CD14-positive monocyte (primary cell): Measurements from ENCODE around the gene TIMM50. TPM values are rescaled to one million over a fixed set of nuclear protein-coding genes. Genes with fewer than 3 reads are reported as not detected.

Experiments
- DNase-seq, 3 donors: peaks; one replicate each; pipeline ENCODE4 v3.0.0-alpha.2; 2011 to 2022
- H2AFZ ChIP-seq: 2 replicates; pipeline ENCODE4 v1.6.0; 2012; ENCODE audit warnings: mild to moderate bottlenecking, low read depth, low read length, inconsistent platforms; ENCODE audit not compliant: insufficient read depth, poor library complexity, severe bottlenecking
- H3K27ac ChIP-seq, 2 donors: 1 replicate in 1 of 2; 2 replicates in 1 of 2; pipeline ENCODE4 v1.5.1; 2012 to 2013; ENCODE audit warnings: low read length in 2 of 2, control low read depth in 1 of 2, inconsistent platforms in 1 of 2, low read depth in 1 of 2, mild to moderate bottlenecking in 1 of 2
- H3K27me3 ChIP-seq, 2 donors: one replicate each; pipeline versions ENCODE4 v1.6.0 to v1.6.1; 2011 to 2013; ENCODE audit warnings: low read length in 2 of 2; ENCODE audit not compliant: control insufficient read depth in 2 of 2, insufficient read depth in 2 of 2
- H3K36me3 ChIP-seq, 2 donors: replicated peaks in 1 of 2; 1 replicate in 1 of 2; 2 replicates in 1 of 2; pipeline versions ENCODE4 v1.5.1 to v1.6.1; 2012 to 2013; ENCODE audit warnings: low read length in 2 of 2, control low read depth in 1 of 2, inconsistent platforms in 1 of 2, mild to moderate bottlenecking in 1 of 2; ENCODE audit not compliant: insufficient read depth in 2 of 2, control insufficient read depth in 1 of 2
- H3K4me1 ChIP-seq, 2 donors: 1 replicate in 1 of 2; 2 replicates in 1 of 2; pipeline versions ENCODE4 v1.5.1 to v1.6.1; 2012 to 2013; ENCODE audit warnings: low read length in 2 of 2, control low read depth in 1 of 2, inconsistent platforms in 1 of 2, mild to moderate bottlenecking in 1 of 2, moderate library complexity in 1 of 2; ENCODE audit not compliant: insufficient read depth in 2 of 2, control insufficient read depth in 1 of 2
- H3K4me2 ChIP-seq: replicated peaks from 2 replicates; pipeline ENCODE3; 2012; ENCODE audit warnings: low read length, moderate library complexity, mild to moderate bottlenecking; ENCODE audit not compliant: poor library complexity, severe bottlenecking; ENCODE audit errors: extremely low read depth
- H3K4me3 ChIP-seq, 3 experiments: fragments of 200-600 bp in 1 of 3; sonication (generic) in 1 of 3; replicated peaks in 1 of 3; 1 replicate in 2 of 3; 2 replicates in 1 of 3; pipeline ENCODE4 v1.5.1; 2011 to 2013; ENCODE audit warnings: low read length in 3 of 3, mild to moderate bottlenecking in 3 of 3, control low read depth in 2 of 3, low read depth in 2 of 3, inconsistent platforms in 1 of 3, moderate library complexity in 1 of 3
- H3K79me2 ChIP-seq: 2 replicates; pipeline ENCODE4 v1.6.0; 2012; ENCODE audit warnings: mild to moderate bottlenecking, control low read depth, inconsistent platforms, low read length, moderate library complexity; ENCODE audit not compliant: insufficient read depth
- H3K9ac ChIP-seq: 2 replicates; pipeline ENCODE4 v1.6.0; 2017; ENCODE audit warnings: low read length, mild to moderate bottlenecking; ENCODE audit not compliant: insufficient read depth, poor library complexity, severe bottlenecking
- H3K9me3 ChIP-seq, 2 donors: replicated peaks in 1 of 2; 1 replicate in 1 of 2; 2 replicates in 1 of 2; pipeline versions ENCODE4 v1.5.1 to v1.6.1; 2012 to 2013; ENCODE audit warnings: low read length in 2 of 2, control low read depth in 1 of 2; ENCODE audit not compliant: control insufficient read depth in 1 of 2, insufficient read depth in 1 of 2
- H4K20me1 ChIP-seq: 2 replicates; pipeline ENCODE4 v1.6.0; 2012; ENCODE audit warnings: mild to moderate bottlenecking, low read length, control low read depth, moderate library complexity; ENCODE audit not compliant: insufficient read depth
- H3K27ac Mint-ChIP-seq, 7 donors: one replicate each; pipeline ENCODE4 v1.8.0; 2020; ENCODE audit warnings: mild to moderate bottlenecking in 7 of 7, mixed read lengths in 7 of 7, moderate library complexity in 6 of 7, inconsistent platforms in 2 of 7
- H3K27me3 Mint-ChIP-seq, 3 donors: one replicate each; pipeline ENCODE4 v1.8.0; 2021 to 2022; ENCODE audit warnings: low read depth in 3 of 3, mild to moderate bottlenecking in 3 of 3, mixed read lengths in 3 of 3, moderate library complexity in 3 of 3, inconsistent platforms in 1 of 3
- H3K36me3 Mint-ChIP-seq, 2 donors: one replicate each; pipeline ENCODE4 v1.8.0; 2020; ENCODE audit warnings: mixed read lengths in 2 of 2, inconsistent platforms in 1 of 2, mild to moderate bottlenecking in 1 of 2
- H3K4me1 Mint-ChIP-seq: one replicate; pipeline ENCODE4 v1.8.0; 2020; ENCODE audit warnings: mild to moderate bottlenecking, mixed read lengths
- H3K4me3 Mint-ChIP-seq, 2 donors: one replicate each; pipeline ENCODE4 v1.8.0; 2020; ENCODE audit warnings: mild to moderate bottlenecking in 2 of 2, mixed read lengths in 2 of 2, moderate library complexity in 1 of 2
- H3K9me3 Mint-ChIP-seq, 7 donors: one replicate each; pipeline ENCODE4 v1.8.0; 2020 to 2022; ENCODE audit warnings: mixed read lengths in 7 of 7, mild to moderate bottlenecking in 6 of 7, moderate library complexity in 6 of 7, inconsistent platforms in 2 of 7
- CTCF ChIP-seq: fragments of 200-600 bp; IDR thresholded peaks from one replicate; pipeline ENCODE4 v1.8.0; 2022; ENCODE audit warnings: antibody characterized with exemption, mild to moderate bottlenecking
- WGBS: methylation state at CpG from one replicate; pipeline ENCODE4 v1.1.5; 2013; ENCODE audit warnings: missing lambda C conversion rate; ENCODE audit not compliant: insufficient coverage; 5-methylcytosine and 5-hydroxymethylcytosine counted together
- intact Hi-C, 2 donors: fragments of 100-400 bp; cut with micrococcal nuclease; formaldehyde crosslinking; loops; one replicate each; pipeline versions ENCODE4 v1.15.0 to v1.15.1; 2023
- polyA plus RNA-seq, 3 donors: library from polyadenylated mRNA; depleted of rRNA in 1 of 3; unstranded in 2 of 3; stranded (reverse) in 1 of 3; fragments of 300-500 nt in 2 of 3; fragments of >200 nt in 1 of 3; fragmentation: Illumina TruSeq in 2 of 3; gene quantifications; 1 replicate in 2 of 3; 2 replicates in 1 of 3; pipeline ENCODE4 v1.2.3, GENCODE V29; 2012 to 2021

TIMM50 gene
- polyA plus RNA-seq, 3 donors: 22.0 to 54.6 (median 43.8) TPM

- Mint-ChIP-seq H3K4me3 (peak overlapping the region in 1 of 2 donors; percentile 86), H3K9me3 (peaks cover 0 to 23% (median 7%) of the 10 kb centered on the region in 7 donors), H3K4me1 (peaks cover 9% of the 10 kb centered on the region), H3K27ac (peak overlapping the region in 2 of 7 donors; percentile 16 to 33), H3K36me3 (peaks cover 0 to 11% of the 10 kb centered on the region in 2 donors), H3K27me3 (peaks cover 65 to 73% (median 66%) of the 10 kb centered on the region in 3 donors)
- Histone ChIP-seq H3K36me3 (no peaks in the 10 kb centered on the region), H3K27me3 (peaks cover 30 to 60% of the 10 kb centered on the region in 2 donors), H3K27ac (no peak overlapping the region), H3K9ac (no peak overlapping the region), H3K4me1 (peaks cover 5% of the 10 kb centered on the region in 2 donors), H4K20me1 (no peaks in the 10 kb centered on the region), H3K4me2 (no peak overlapping the region), H3K79me2 (no peaks in the 10 kb centered on the region), H3K9me3 (peaks cover 0 to 7% of the 10 kb centered on the region in 2 donors), H2AFZ (peak overlapping the region; percentile 30), H3K4me3 (no peak overlapping the region)
- intact Hi-C loops: loop anchor here in 1 of 2 donors (10.0 kb wide), 1 partner anchor 177 kb away; no protein-coding TSS in a partner anchor
- no peak for TF ChIP-seq CTCF
- 2% methylated on average over 28 of the region's 40 CpGs for whole genome bisulfite sequencing
- no peak for DNase-seq
These were observed 17.6 kb downstream of the TIMM50 start for GRCh38 chr19:39497996-39498797.

GRCh38 chr19:39498798-39499642, 18.4 kb downstream of the TIMM50 start, which contains the start of gene DLL3:
DLL3 (plus strand) TSS chr19:39498947; CDS start chr19:39498975, 28 bp downstream.
- peaks cover 72 to 78% (median 73%) of the 10 kb centered on the region in 3 donors for H3K27me3 Mint-ChIP-seq
- no peak within 1 kb of the TSS for H3K4me3 ChIP-seq
- peaks cover 0 to 26% (median 7%) of the 10 kb centered on the region in 7 donors for H3K9me3 Mint-ChIP-seq
- no peaks in the 10 kb centered on the region for H3K36me3 ChIP-seq
- no peak within 1 kb of the TSS for H3K9ac ChIP-seq
- H3K27ac Mint-ChIP-seq: peak within 1 kb of the TSS in 2 of 7 donors; percentile 16 to 33
- no peak within 1 kb of the TSS for H3K4me2 ChIP-seq
- H3K4me1 ChIP-seq: peaks cover 5% of the 10 kb centered on the region in 2 donors
- peaks cover 11% of the 10 kb centered on the region for H3K4me1 Mint-ChIP-seq
- intact Hi-C loops: loop anchor here in 1 of 2 donors (10.0 kb wide), 1 partner anchor 176 kb away; no protein-coding TSS in a partner anchor
- 2% methylated on average over 51 of the region's 60 CpGs for WGBS
- H3K9me3 ChIP-seq: peaks cover 0 to 7% of the 10 kb centered on the region in 2 donors
- DNase-seq: no peak
- peaks cover 30 to 61% of the 10 kb centered on the region in 2 donors for H3K27me3 ChIP-seq
- H4K20me1 ChIP-seq: no peaks in the 10 kb centered on the region
- peaks cover 0 to 11% of the 10 kb centered on the region in 2 donors for H3K36me3 Mint-ChIP-seq
- no peak for TF ChIP-seq CTCF
- no peaks in the 10 kb centered on the region for H3K79me2 ChIP-seq
- H2AFZ ChIP-seq: peak within 1 kb of the TSS; percentile 30
- peak within 1 kb of the TSS; percentile 34 to 86 for H3K4me3 Mint-ChIP-seq
- no peak within 1 kb of the TSS for H3K27ac ChIP-seq
